Midbrain (tissue), 1 donor: ENCODE results near the gene MSX1.

Experiments used
- DNase-seq: peaks from one replicate; lab custom pipeline; 2025; lab: John Stamatoyannopoulos, UW

The MSX1 gene

GRCh38 chr4:4913147-4913561 is 53.7 kb downstream of the MSX1 start:
- no peak for DNase-seq
